Stimulated activated CD8-positive, alpha-beta memory T cell treated with anti-CD3 and anti-CD28 coated beads, Interleukin-4, amount 100 ng/mL, for 24 hours (primary cell): ENCODE measurements around the gene SART3.
"Not testable (repeated sequence)": the region's sequence is repeated elsewhere in the genome, so short reads cannot be mapped to it uniquely, and the experiment has no call there.

Experiments used
- DNase-seq: peaks from one replicate; pipeline ENCODE4 v3.0.0-alpha.2; 2020; ENCODE audit warnings: low read depth

SART3 gene

DNA sequence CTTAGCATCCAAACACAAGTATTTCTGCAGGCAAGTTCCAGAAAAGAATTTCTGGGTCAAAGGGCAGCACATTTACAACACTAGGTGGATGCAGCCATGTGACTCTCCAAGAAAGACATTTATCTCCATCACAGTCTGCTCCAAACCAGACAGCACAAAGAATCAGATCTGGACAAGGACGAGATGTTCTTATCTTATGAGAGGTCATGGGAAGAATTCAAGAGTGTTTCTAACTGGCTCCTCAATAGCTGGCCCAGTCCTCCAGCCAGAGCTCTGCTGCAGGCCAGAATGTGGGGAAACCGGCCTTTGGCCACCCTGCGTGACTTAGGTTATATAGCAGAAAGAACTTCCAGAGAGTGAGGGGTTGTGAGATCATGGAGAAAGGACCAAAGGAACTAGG lies 19.6 kb upstream of the SART3 start:
- no peak for DNase-seq

DNA sequence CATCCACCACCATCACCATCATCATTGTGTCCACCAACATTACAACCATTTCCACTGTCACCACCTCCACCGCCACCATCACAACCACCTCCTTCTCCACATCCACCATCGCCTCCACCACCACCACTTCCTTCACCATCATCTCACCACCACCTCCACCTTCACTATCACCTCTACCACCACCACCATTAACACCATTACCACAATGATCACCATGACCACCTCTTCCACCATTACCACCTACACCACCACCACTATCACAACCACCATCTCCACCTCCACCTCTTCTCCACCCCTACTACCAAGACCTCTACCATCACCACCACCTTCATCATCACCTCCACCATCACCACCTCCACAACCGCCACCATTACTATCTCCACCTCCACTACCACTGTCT lies 17.8 kb upstream of the SART3 start:
- no peak for DNase-seq

DNA sequence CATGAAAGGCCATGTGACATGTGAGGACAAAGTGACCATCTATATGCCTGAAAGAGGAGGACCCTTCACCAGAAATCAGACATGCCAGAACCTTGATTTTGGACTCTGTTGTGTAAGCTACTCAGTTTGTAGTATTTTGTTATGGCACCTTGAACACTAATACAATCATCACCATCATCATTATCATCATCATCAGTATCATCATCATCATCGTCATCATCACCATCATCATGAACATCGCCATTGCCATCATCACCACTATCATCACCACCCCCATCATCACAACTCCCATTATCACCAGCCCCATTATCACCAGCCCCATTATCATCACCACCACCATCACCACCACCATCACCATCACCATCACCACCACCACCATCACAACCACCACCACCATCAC lies 17.3 kb upstream of the SART3 start:
- DNase-seq: no peak

DNA sequence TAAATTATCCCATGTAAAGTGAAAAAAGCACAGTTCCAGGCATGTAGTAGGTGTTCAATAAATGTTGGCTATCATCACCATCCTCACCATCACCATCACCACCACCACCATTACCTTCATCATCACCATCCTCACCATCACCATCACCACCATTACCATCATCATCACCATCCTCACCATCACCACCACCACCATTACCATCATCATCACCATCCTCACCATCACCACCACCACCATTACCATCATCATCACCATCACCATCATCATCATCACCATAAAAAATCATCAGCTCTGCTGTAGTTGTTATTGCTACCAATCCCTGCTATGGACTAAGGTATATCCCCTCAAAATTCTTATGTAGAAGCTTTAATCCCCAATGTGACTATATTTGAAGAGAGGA lies 16.5 kb upstream of the SART3 start:
- DNase-seq: no peak

DNA sequence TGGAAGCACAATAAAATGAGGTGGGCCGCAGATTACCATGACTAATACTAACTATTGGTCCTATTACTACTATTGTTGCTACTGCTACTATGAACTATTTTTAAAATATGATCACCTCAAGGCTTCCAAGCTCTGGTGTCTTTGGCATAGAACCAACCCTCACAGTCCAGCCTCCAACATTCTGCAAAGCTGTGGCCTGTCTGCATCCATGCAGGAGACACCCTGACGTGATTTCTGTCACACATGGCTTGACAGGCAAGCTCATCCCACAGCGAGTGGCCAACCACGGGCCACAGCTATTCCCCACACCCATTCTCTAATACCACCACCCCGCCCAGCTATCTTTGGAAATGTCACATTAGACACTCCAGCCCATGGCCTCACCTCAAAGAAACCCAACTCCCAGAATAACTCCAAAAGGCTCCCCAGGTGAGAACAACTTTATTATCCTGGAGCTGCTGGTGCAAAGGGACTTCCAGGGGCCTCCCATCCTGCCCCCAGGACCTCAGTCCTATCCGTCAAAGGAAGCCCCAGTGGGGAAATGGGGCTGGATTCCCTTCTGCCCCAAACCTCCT lies 15.8 kb upstream of the SART3 start:
- DNase-seq: no peak

DNA sequence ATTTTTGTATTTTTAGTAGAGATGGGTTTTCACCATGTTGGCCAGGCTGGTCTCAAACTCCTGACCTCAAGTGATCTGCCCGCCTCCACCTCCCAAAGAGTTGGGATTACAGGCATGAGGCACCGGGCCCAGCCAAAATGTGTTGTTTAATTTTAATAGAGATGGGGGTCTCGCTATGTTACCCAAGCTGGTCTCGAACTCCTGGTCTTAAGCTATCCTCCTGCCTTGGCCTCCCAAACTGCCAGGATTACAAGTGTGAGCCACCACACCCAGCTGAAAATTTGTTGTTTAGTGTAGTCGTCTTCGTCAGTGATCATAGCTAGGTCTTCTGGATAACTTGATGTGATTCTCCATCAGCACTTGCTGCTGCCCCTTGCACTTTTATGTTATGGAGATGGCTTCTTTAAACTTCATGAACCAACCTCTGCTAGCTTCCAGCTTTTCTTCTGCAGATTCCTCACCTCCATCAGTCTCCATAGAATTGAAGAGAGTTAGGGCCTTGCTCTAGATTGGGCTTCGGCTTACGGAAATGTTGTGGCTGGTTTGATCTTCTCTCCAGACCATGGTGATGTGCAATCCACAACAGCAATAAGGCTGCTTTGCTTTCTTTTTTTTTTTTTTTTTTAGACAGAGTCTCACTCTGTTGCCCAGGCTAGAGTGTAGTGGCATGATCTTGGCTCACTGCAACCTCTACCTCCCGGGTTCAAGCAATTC lies 14.4 kb upstream of the SART3 start:
- DNase-seq: no peak

GRCh38 chr12:108574276-108574675 lies 13.3 kb upstream of the SART3 start:
- not testable (repeated sequence) for DNase-seq

- DNase-seq: no peak
Observed at GRCh38 chr12:108573317-108573716, 12.3 kb upstream of the SART3 start.

DNA sequence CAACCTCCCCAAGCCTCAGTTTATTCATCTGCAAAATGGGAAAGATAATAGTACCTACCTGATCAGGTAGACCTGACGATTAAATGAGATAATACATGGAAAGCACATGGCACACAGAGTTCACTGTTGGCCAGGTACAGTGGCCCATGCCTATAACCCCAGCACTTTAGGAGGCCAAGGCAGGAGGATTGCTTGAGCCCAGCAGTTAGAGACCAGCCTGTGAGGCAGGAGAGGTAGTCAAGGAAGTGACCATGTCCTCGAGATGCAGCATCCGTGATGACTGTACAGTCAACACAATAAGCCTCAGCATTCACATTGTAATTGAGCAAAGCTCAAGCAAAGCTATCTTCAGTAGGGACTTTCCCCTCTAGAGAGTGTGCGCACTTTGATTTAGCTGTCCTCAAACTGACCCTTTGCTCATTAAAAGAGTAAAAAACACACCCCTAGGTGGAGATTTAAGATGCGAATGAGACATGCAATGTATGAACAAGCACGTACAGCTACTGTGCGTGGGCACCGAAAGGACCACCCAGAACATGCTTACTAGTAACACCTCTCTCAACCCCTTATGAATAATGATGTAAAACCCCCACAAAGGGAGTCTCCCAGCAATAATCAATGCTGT lies 11.3 kb upstream of the SART3 start:
- DNase-seq: no peak

DNA sequence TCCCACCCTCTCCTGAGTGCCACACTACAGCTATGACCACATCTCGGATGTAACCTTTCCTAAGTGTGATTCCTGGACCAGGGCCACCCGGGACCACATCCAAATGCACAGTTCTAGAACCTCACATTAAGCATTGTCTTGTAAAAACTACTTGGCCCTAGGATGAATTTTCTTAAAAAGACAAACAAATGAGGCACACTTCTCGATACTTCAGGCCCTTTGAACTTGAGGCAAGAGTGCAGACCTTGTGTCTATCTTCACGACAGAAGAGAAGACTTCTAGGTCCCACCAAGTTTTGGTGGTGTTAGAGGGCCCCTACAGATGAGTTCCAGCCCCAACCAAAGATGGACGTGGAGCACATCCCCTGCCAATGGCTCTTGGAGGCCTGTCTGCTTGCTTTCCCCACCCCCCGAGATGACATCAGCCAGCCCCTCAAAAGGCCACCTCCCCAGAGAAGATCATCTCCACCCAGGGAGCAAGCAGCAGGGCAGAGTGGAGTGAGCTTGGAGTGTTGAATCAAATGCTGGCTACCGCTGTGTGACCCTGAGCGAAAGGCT lies 10.7 kb upstream of the SART3 start:
- DNase-seq: no peak

DNA sequence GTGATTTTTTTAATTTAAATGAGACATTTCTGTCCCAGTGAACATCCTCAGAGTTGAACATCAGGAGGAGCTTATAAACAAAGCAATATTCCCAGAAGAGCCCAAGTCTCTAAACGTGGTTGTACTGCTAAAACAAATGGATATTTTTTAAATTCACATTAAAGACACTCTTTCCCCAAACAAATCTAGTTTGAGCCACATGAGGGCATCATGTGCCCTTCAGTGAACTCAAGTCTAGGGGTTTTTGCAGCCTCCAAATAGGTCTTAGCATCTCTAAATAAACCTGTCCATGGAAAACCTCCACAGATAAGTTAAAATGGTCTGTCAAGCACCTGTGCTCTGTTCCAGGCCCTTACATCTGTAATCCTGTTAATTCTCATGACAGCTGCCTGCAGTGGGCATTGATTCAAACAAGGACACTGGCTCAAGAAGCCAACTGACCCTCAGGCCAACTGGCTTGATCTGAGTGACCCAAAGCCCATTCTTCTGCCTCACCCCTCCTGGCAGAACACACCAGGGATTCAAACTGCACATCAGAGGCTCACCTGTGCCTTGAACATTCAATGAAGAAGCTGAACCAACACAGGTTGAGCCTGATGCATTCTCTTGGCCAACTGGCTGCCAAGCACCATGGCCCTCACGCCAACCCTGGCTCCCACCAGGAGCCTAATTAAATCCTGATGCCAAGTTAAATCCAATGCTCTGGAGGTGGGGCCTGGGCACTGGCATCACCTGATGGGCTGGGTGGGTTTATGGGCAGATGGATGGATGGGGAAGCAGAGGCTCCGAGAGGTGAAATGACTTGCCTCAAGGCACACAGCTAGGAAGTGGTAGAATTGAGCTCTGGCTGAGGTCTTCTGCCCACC lies 10.0 kb upstream of the SART3 start:
- no peak for DNase-seq

DNA sequence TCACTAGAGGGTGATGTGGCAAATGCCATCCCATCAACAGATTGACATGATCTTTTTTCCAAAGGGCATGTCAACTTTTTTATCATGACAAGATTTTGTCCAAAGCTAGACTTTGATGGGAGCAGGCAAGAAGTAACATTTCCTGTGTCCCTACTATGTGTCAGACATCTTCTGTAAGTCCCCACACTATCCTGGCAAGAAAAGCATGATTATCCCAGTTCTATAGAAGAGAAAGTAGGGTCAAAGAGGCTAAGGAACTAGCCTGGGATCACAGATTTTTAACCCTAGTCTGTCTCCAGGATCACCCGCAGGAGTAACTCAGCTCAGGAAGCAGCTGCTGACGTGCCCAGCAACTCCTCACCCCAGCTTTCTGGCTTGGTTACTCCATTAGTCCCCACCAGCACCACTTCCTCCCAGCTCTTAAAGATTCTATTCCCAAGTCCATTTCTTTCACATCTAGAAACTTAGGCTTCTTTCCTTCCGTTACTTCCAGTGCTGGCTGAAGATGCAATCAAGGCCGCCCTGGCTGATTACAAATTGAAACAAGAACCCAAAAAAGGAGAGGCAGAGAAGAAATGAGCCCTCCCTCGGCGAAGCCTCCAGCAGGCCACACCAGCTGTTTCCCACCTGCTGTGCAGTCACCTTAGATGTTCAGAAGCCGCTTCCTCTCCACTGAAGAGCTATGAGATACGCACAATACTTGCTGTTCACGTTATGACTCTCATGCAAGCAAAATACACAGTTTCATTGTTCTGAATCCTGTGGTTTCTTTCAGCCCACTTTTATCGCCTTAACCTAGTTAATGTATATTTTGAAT lies 7.6 kb upstream of the SART3 start:
- peak; percentile 38 for DNase-seq

DNA sequence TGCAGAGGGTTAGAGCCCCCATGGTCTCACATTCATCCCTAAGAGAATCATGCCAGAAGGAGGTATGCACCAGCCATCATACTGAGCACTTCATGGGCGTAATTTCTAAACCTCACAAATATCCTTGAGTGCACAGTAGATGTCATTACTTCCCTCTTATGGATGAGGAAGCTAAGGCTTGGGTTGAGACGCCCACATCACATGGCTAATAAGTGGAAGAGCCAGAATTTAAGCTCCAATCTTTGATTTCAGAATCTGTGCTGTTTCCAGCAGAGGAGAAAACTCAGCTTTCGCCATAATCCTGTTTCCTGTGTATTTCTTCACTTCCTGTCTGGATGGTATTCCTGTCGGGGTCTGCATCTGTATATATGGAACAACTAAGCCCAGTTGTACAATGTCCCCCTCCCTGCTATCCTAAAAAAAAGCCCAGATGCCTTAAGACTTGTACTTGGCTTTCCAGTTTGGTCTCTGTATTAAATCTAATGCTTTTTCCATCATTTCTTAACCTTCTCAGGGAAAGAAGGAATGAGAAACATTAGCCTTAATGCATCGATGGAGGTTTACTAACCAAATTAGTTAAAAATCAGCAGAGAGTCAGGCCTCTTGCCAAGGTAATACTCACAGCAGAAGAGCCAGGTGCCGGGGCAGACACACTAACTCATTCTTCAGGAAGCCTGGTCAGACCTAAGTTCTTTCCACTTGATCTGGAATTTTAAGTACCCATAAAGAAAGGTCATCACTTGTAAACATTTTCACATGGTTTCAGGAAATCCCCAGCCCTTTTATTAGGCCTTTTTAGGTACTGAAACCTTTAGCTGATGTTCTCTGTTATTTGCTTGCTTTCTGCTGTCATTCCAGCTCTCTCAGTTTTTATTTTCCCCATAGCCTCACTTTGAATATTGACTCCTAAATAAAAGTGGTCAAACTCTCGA lies 6.7 kb upstream of the SART3 start:
- DNase-seq: no peak

GRCh38 chr12:108566452-108566851 lies 5.5 kb upstream of the SART3 start:
- DNase-seq: no peak

GRCh38 chr12:108565976-108566375 lies 5.0 kb upstream of the SART3 start:
- DNase-seq: peak; percentile 40

- no peak for DNase-seq
Observed at GRCh38 chr12:108565146-108565545, 4.2 kb upstream of the SART3 start.

DNA sequence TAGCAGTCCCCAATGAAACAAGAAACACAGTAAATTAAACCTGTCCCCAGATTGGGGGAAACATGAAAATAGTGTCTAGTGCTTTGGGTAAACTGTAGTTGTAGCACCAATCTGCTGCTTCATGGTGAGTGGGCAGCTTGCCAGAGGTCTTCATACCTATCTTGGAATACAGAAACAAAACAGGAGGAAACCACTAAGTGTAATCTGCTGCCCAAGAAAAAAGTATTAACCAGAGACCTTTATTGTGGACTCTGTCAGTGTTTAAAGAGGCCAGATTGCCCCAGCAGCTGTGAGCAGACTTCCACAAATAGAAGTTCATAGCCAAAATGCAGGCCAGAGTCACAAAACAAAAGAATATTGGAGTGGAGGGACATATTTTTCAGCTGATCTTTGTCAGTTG lies 3.8 kb upstream of the SART3 start:
- DNase-seq: no peak

GRCh38 chr12:108563804-108564151 lies 2.8 kb upstream of the SART3 start:
- DNase-seq: no peak

DNA sequence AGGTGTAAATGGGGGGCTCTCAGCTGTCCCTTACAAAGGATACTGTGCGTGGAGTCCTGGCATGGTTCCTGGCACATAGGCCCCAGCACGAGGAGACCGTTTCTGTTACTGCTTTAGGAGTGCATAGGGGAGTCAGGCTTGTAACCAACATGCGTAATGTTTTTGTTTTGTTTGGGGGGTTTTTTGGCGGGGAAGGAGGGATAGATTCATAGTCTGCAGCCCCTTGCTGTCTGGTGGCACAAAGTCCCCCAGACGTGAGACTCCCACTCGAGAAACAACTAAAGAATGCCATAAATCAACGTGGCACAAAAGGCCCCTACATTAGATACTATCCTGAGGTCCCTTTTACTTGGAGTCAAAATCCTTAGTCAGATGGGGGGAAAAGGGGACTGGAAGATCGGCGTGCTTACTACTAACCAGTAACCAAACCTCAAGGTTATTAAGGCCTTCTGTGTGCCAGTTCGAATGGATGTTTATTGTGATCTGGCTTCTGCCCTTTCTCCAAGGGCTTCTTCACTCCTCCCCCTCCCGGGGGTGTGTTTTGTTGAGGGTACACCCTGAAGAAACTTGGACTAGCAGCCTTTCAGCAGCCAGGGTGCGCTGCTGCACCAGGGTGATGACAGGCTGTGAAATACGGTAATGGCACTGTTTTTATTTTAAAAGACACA lies 2.3 kb upstream of the SART3 start:
- DNase-seq: peak; percentile 73
